ENCODE results near the gene KCNG2.

Gene KCNG2

DNA sequence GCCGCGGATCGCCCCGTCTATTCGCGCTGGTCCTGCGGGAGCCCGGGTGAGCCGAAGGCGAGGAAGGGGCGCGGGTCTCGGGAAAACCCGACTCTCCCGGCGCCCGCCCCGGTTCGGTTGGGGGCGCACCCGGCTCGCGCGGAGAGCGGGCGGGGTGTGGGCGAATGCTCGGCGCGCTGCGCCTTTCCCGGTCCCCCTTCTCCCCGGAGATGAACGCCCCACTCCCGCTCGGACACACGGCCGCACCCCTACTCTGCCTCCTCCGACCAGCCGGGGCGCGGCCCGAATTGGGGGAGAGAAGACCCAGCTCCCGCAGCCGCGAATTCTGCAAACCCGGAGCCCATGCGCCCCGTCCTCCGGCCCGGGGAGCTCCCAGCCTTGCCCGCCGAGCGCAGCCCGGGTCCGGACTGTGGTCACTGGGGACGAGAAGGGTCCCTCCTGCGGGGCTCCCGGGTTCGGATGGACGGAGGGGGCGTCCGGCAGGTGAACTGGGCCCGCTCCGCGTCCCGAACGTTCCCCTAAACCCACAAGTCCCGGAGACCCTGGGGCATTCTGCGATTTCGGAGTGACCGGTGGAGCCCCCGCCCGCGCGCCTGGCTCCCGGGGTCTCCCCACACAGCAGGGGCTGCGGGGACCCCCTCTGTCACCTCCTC lies 734 bp downstream of the KCNG2 start:
- no peaks in the 10 kb centered on the region for H3K36me3 ChIP-seq
- H4K20me1 ChIP-seq, result peaks cover 0 to 50% (median 32%) of the 10 kb centered on the region in 11 experiments; a peak in 19 of 22 replicates
- peaks cover 48 to 65% (median 57%) of the 10 kb centered on the region in 10 experiments for H3K4me1 ChIP-seq
- peak overlapping the region; percentile 47 to 70 (median 56) for H3K4me3 ChIP-seq
- peak overlapping the region; percentile 88 to 98 (median 95) for H3K4me2 ChIP-seq
- TF ChIP-seq Cebpa-rat (IDR thresholded peaks at IDR 0.05), result no peak
- 0 out of 22 replicates have a peak overlapping the region, but pooled peaks of 1 of the 11 experiments have one; percentile 13 for H3K27ac ChIP-seq
- H3K9ac ChIP-seq, result peak overlapping the region in 9 of 11 experiments; percentile 1 to 50 (median 31); a peak in 11 of 22 replicates
- peaks cover 50 to 85% (median 67%) of the 10 kb centered on the region in 11 experiments for H3K27me3 ChIP-seq
- H3K9me3 ChIP-seq (replicated peaks in 1 of 11), result no peaks in the 10 kb centered on the region

GRCh38 chr18:79798999-79799370 lies 1.2 kb downstream of the KCNG2 start:
- peaks cover 45 to 82% (median 64%) of the 10 kb centered on the region in 11 experiments for H3K27me3 ChIP-seq
- H3K9me3 ChIP-seq (replicated peaks in 1 of 11), result no peaks in the 10 kb centered on the region
- H3K27ac ChIP-seq, result 0 out of 22 replicates have a peak overlapping the region, but pooled peaks of 1 of the 11 experiments have one; percentile 13
- peak overlapping the region in 5 of 11 experiments; percentile 1 to 40 (median 26); a peak in 4 of 22 replicates for H3K9ac ChIP-seq
- peak overlapping the region; percentile 47 to 70 (median 56); a peak in 18 of 20 replicates for H3K4me3 ChIP-seq
- no peaks in the 10 kb centered on the region for H3K36me3 ChIP-seq
- peaks cover 53 to 62% (median 57%) of the 10 kb centered on the region in 10 experiments for H3K4me1 ChIP-seq
- peak overlapping the region; percentile 88 to 98 (median 95) for H3K4me2 ChIP-seq
- TF ChIP-seq Cebpa-rat (IDR thresholded peaks at IDR 0.05), result no peak
- peaks cover 0 to 55% (median 32%) of the 10 kb centered on the region in 11 experiments; a peak in 19 of 22 replicates for H4K20me1 ChIP-seq

DNA sequence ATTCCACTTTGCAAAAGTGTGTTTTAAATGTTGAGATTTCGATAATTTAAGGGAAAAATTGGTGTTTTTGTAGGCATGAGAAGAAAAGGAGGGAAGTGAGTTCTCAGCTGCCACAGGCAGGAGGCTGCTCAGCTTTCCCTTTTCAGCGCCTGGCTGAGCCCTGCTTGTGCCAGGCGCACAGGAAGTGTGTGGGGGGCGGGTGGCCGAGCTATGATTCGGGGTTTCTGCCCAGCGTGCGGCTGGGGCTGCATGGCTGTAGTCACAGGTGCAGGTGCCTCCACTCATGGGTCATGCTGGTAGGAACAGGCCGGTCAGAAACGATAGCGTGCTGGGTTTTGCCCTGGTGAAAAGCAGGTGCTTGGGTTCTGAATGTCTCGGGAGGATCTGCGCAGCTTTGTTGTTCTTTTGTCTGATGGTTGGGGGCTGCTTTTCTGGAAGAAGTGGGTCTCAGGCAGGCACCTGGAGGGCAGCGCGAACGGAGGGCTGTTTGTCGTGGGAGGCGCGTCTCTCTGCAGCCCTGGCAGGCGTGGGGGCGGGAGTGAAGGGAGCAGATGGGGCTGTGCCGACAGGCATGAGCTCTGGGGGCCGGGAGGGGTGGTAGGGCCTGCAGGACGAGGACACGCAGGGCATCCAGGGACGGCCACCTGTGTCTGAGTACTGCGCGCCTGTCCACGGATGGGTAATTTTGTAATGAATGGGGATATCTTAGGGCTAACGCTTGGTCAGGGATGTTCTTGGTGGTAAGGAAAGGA lies 2.1 kb downstream of the KCNG2 start:
- no peaks in the 10 kb centered on the region for H3K9me3 ChIP-seq (replicated peaks in 1 of 11)
- no peak overlapping the region for H3K9ac ChIP-seq
- peak overlapping the region in 5 of 10 experiments; percentile 7 to 70 (median 59); a peak in 7 of 20 replicates for H3K4me3 ChIP-seq

DNA sequence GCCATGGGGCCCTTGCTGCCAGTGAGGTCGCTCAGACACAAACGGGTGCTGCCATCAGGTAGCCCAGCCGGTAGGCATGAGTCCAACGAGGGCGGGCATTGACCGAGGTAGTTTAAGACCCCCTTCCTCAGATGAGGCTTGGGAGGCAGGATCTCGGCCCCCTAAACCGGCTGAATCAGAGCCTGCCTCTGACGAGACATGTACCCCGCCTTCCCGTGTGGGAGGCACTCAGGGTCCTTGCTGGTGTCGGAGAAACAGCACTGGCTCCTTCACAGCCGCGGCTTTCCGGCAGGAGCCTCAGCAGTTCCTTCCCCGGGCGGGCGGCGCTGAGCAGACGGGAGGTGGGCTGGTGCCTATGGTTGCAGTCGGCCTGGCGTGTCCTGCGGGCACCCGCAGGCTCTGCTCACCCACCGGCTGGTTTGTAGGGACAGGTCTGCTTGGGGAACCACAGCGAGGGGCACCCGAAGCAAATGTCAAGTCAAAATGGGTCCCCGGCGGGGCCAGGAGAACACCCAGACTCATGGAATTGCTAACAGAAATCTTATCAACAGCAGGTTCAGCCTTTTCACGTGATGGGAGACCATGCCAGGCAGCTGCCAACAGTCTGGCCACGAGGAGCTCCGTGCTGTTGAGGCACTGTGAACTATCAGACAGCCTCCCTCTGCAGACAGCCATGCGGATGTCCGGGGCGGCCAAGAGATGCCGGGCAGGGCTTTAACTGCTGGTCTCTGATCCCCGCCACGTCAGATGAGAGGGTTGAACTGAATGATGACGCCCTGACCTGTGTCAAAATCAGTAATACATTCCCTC lies 2.8 kb downstream of the KCNG2 start:
- H3K4me3 ChIP-seq, result no peak overlapping the region
- peaks cover 44 to 79% (median 60%) of the 10 kb centered on the region in 11 experiments for H3K27me3 ChIP-seq
- H3K36me3 ChIP-seq, result no peaks in the 10 kb centered on the region
- no peak overlapping the region for H3K27ac ChIP-seq
- H3K4me2 ChIP-seq, result peak overlapping the region in 8 of 11 experiments; percentile 88 to 97 (median 93); a peak in 9 of 22 replicates
- no peak overlapping the region for H3K9ac ChIP-seq
- peaks cover 0 to 60% (median 32%) of the 10 kb centered on the region in 11 experiments; a peak in 19 of 22 replicates for H4K20me1 ChIP-seq
- H3K9me3 ChIP-seq (replicated peaks in 1 of 11), result no peaks in the 10 kb centered on the region
- TF ChIP-seq Cebpa-rat (IDR thresholded peaks at IDR 0.05), result no peak
- peaks cover 42 to 66% (median 65%) of the 10 kb centered on the region in 10 experiments for H3K4me1 ChIP-seq

More for the DNA sequence above, 2.1 kb downstream of the KCNG2 start:
- no peak for TF ChIP-seq Cebpa-rat (IDR thresholded peaks at IDR 0.05)
- H3K27me3 ChIP-seq, result peaks cover 44 to 81% (median 62%) of the 10 kb centered on the region in 11 experiments
- no peaks in the 10 kb centered on the region for H3K36me3 ChIP-seq
- peaks cover 47 to 66% (median 61%) of the 10 kb centered on the region in 10 experiments for H3K4me1 ChIP-seq
- H4K20me1 ChIP-seq, result peaks cover 0 to 60% (median 32%) of the 10 kb centered on the region in 11 experiments; a peak in 19 of 22 replicates
- H3K27ac ChIP-seq, result no peak overlapping the region
- peak overlapping the region; percentile 88 to 98 (median 95) for H3K4me2 ChIP-seq

- H3K36me3 ChIP-seq, result no peaks in the 10 kb centered on the region
- no peak overlapping the region for H3K4me2 ChIP-seq
- H3K9ac ChIP-seq, result no peak overlapping the region
- peaks cover 0 to 65% (median 32%) of the 10 kb centered on the region in 11 experiments; a peak in 19 of 22 replicates for H4K20me1 ChIP-seq
- peaks cover 36 to 66% (median 65%) of the 10 kb centered on the region in 10 experiments for H3K4me1 ChIP-seq
- H3K9me3 ChIP-seq (replicated peaks in 1 of 11), result no peaks in the 10 kb centered on the region
- H3K27me3 ChIP-seq, result peaks cover 44 to 84% (median 64%) of the 10 kb centered on the region in 11 experiments
- TF ChIP-seq Cebpa-rat (IDR thresholded peaks at IDR 0.05), result no peak
- H3K27ac ChIP-seq, result no peak overlapping the region
- no peak overlapping the region for H3K4me3 ChIP-seq
Measured at GRCh38 chr18:79801217-79801616, 3.5 kb downstream of the KCNG2 start.

DNA sequence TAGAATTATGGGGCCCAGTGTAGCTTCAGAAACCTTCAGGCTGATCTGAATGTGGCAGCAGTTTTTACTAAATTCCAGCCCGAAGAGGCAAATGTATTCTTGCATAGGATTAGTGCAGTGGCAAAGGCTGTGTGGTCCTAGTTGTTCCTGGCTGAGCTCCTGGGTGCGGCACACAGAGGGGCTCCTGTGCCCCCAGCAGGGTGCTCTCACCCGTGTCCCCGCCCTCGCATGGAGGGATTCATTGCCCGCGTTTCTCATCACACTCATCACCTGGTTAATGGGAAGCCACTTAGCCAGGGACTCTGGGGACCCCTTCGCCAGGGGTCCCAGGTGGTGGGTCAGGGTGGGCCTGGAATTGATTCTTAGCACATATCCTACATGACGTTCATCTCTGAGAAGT lies 3.9 kb downstream of the KCNG2 start:
- no peak for TF ChIP-seq Cebpa-rat (IDR thresholded peaks at IDR 0.05)
- Histone ChIP-seq H3K4me3 (no peak overlapping the region), H3K27me3 (peaks cover 41 to 85% (median 64%) of the 10 kb centered on the region in 11 experiments), H3K4me1 (peaks cover 32 to 66% (median 63%) of the 10 kb centered on the region in 10 experiments), H4K20me1 (peaks cover 0 to 61% (median 31%) of the 10 kb centered on the region in 11 experiments; a peak in 19 of 22 replicates), H3K4me2 (no peak overlapping the region), H3K27ac (no peak overlapping the region), H3K9ac (no peak overlapping the region), H3K9me3 (replicated peaks in 1 of 11) (no peaks in the 10 kb centered on the region), H3K36me3 (no peaks in the 10 kb centered on the region)

GRCh38 chr18:79802298-79802697 lies 4.6 kb downstream of the KCNG2 start:
- Histone ChIP-seq H3K27me3 (peaks cover 34 to 82% (median 58%) of the 10 kb centered on the region in 11 experiments), H3K4me1 (peaks cover 25 to 64% (median 56%) of the 10 kb centered on the region in 10 experiments), H3K27ac (no peak overlapping the region), H3K4me3 (no peak overlapping the region), H3K4me2 (no peak overlapping the region), H3K9me3 (replicated peaks in 1 of 11) (no peaks in the 10 kb centered on the region), H3K9ac (no peak overlapping the region), H4K20me1 (peaks cover 0 to 54% (median 24%) of the 10 kb centered on the region in 11 experiments; a peak in 19 of 22 replicates), H3K36me3 (no peaks in the 10 kb centered on the region)
- no peak for TF ChIP-seq Cebpa-rat (IDR thresholded peaks at IDR 0.05)

- H3K9ac ChIP-seq, result no peak overlapping the region
- peak overlapping the region in 7 of 11 experiments; percentile 29 to 79 (median 60); a peak in 6 of 22 replicates for H3K4me2 ChIP-seq
- H3K9me3 ChIP-seq (replicated peaks in 1 of 11), result no peaks in the 10 kb centered on the region
- peaks cover 16 to 54% (median 46%) of the 10 kb centered on the region in 10 experiments for H3K4me1 ChIP-seq
- H3K36me3 ChIP-seq, result no peaks in the 10 kb centered on the region
- no peak for TF ChIP-seq Cebpa-rat (IDR thresholded peaks at IDR 0.05)
- H3K27ac ChIP-seq, result no peak overlapping the region
- peaks cover 0 to 44% (median 16%) of the 10 kb centered on the region in 11 experiments; a peak in 18 of 22 replicates for H4K20me1 ChIP-seq
- H3K4me3 ChIP-seq, result no peak overlapping the region
- H3K27me3 ChIP-seq, result peaks cover 21 to 68% (median 45%) of the 10 kb centered on the region in 11 experiments
Measured at GRCh38 chr18:79803611-79804051, 5.9 kb downstream of the KCNG2 start.
